Trophoblast cell (in vitro differentiated cells and primary cell): ENCODE measurements around the gene DEDD2.

Experiments used
- DNase-seq, 2 donors: peaks; one replicate each; pipeline ENCODE4 v3.0.0-alpha.2; 2016
- H2AFZ ChIP-seq: 2 replicates; pipeline ENCODE4 v1.6.1; 2013; ENCODE audit warnings: low read length, moderate library complexity, mild to moderate bottlenecking; ENCODE audit not compliant: insufficient read depth, poor library complexity
- H2AK5ac ChIP-seq: 2 replicates; pipeline ENCODE4 v1.6.1; 2013; ENCODE audit warnings: mild to moderate bottlenecking, low read length
- H2BK120ac ChIP-seq: 2 replicates; pipeline ENCODE4 v1.6.1; 2013; ENCODE audit warnings: low read length, mild to moderate bottlenecking, moderate library complexity; ENCODE audit not compliant: insufficient read depth, poor library complexity
- H2BK12ac ChIP-seq: 2 replicates; pipeline ENCODE4 v1.6.1; 2013; ENCODE audit warnings: mild to moderate bottlenecking, low read length, moderate library complexity
- H2BK5ac ChIP-seq: 2 replicates; pipeline ENCODE4 v1.6.1; 2013; ENCODE audit warnings: low read length, low read depth, moderate library complexity, mild to moderate bottlenecking; ENCODE audit not compliant: poor library complexity
- H3K14ac ChIP-seq: 2 replicates; pipeline ENCODE4 v1.6.1; 2013; ENCODE audit warnings: mild to moderate bottlenecking, low read length
- H3K18ac ChIP-seq: 2 replicates; pipeline ENCODE4 v1.6.1; 2013; ENCODE audit warnings: mild to moderate bottlenecking, low read length
- H3K23ac ChIP-seq: 2 replicates; pipeline ENCODE4 v1.6.1; 2013; ENCODE audit warnings: low read length
- H3K27ac ChIP-seq: 2 replicates; pipeline ENCODE4 v1.5.1; 2013; ENCODE audit warnings: low read depth, mild to moderate bottlenecking, inconsistent platforms, low read length, moderate library complexity
- H3K27me3 ChIP-seq: 2 replicates; pipeline ENCODE4 v1.6.1; 2013; ENCODE audit warnings: inconsistent platforms, mild to moderate bottlenecking, low read length, moderate library complexity; ENCODE audit not compliant: insufficient read depth
- H3K36me3 ChIP-seq, 2 experiments: 1 replicate in 1 of 2; 2 replicates in 1 of 2; pipeline ENCODE4 v1.6.1; 2013; ENCODE audit warnings: low read length in 2 of 2, mild to moderate bottlenecking in 2 of 2, moderate library complexity in 1 of 2; ENCODE audit not compliant: insufficient read depth in 2 of 2, control insufficient read depth in 1 of 2
- H3K4ac ChIP-seq: 2 replicates; pipeline ENCODE4 v1.6.1; 2013; ENCODE audit warnings: low read depth, mild to moderate bottlenecking, low read length, moderate library complexity
- H3K4me1 ChIP-seq, 2 experiments: 1 replicate in 1 of 2; 2 replicates in 1 of 2; pipeline ENCODE4 v1.6.1; 2013; ENCODE audit warnings: low read length in 2 of 2, mild to moderate bottlenecking in 2 of 2, moderate library complexity in 1 of 2; ENCODE audit not compliant: insufficient read depth in 2 of 2, control insufficient read depth in 1 of 2
- H3K4me2 ChIP-seq: 2 replicates; pipeline ENCODE4 v1.6.1; 2013; ENCODE audit warnings: inconsistent platforms, mild to moderate bottlenecking, low read length, moderate library complexity
- H3K4me3 ChIP-seq: 2 replicates; pipeline ENCODE4 v1.5.1; 2013; ENCODE audit warnings: mild to moderate bottlenecking, low read depth, low read length, inconsistent platforms
- H3K79me1 ChIP-seq: one replicate; pipeline ENCODE4 v1.6.1; 2013; ENCODE audit warnings: low read length
- H3K79me2 ChIP-seq: 2 replicates; pipeline ENCODE4 v1.6.1; 2013; ENCODE audit warnings: low read length, mild to moderate bottlenecking; ENCODE audit not compliant: control insufficient read depth, insufficient read depth, poor library complexity
- H3K9ac ChIP-seq: 2 replicates; pipeline ENCODE4 v1.6.1; 2013; ENCODE audit warnings: mild to moderate bottlenecking, low read length
- H3K9me3 ChIP-seq: 2 replicates; pipeline ENCODE4 v1.6.1; 2013; ENCODE audit warnings: low read depth, mild to moderate bottlenecking, control low read depth, inconsistent platforms, low read length; ENCODE audit not compliant: insufficient read depth
- H4K12ac ChIP-seq: 2 replicates; pipeline ENCODE4 v1.6.1; 2013; ENCODE audit warnings: low read depth, mild to moderate bottlenecking, low read length, moderate library complexity
- H4K8ac ChIP-seq: 2 replicates; pipeline ENCODE4 v1.6.1; 2013; ENCODE audit warnings: low read depth, mild to moderate bottlenecking, low read length, moderate library complexity
- H4K91ac ChIP-seq: one replicate; pipeline ENCODE4 v1.6.1; 2013; ENCODE audit warnings: low read depth, mild to moderate bottlenecking, low read length, moderate library complexity
- WGBS: extraction: QIAGEN DNeasy Blood & Tissue Kit; methylation state at CpG from one replicate; pipeline ENCODE4 v1.1.7; 2013; ENCODE audit warnings: missing lambda C conversion rate; ENCODE audit not compliant: insufficient read length, insufficient coverage; ENCODE audit errors: extremely low coverage; 5-methylcytosine and 5-hydroxymethylcytosine counted together

Gene DEDD2

DNA sequence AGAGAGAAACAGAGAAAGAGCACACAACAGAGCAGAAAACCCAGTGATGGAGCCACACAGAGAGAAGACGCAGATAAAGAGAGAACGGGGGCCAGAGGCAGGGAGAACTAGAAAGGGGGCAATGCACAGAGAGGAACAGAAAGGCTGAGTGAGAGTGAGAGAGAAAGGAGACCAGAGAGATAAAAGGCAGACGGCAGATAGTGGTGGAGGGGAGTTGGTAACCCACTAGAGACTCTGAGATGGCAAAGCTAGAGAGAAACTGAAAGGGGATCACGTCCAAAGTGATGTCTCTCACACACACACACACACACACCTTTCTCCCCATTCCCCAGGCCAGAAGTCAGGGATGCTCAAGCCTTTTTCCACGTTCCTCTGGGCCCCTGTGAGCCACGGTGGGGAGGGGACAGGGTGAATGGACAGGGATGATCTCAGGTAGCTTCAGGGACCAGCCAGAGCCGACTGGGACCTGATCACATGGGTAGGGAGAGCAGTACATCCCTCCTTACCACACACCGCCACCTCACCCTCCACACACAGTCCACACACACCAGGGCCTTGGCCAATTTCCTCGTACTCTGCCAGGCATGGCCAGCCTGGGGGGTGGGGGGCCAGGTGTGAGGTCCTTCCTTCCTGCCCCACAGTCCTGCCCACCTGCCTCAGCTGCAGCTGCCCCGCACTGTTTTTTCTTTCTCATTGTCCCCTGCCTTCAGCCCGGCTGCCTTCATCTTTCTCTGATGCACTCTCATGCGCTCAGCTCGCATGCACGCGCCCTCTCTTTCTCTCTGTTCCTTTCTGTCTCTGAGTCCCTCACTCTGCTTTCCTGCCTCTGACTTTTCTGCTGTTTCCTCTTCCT is 62.8 kb downstream of the DEDD2 start:
- WGBS, result no CpG with 5 or more reads among the region's 15 CpGs
- Histone ChIP-seq H4K12ac (no peak overlapping the region), H4K91ac (no peak overlapping the region), H2AK5ac (no peak overlapping the region), H3K23ac (no peak overlapping the region), H3K4ac (no peak overlapping the region), H2BK120ac (no peak overlapping the region), H3K79me1 (no peaks in the 10 kb centered on the region), H3K27ac (no peak overlapping the region), H3K9me3 (no peaks in the 10 kb centered on the region), H3K36me3 (no peaks in the 10 kb centered on the region), H3K4me1 (no peaks in the 10 kb centered on the region), H2BK12ac (no peak overlapping the region), H3K18ac (no peak overlapping the region), H3K4me3 (no peak overlapping the region), H4K8ac (no peak overlapping the region), H3K14ac (no peak overlapping the region), H3K4me2 (no peak overlapping the region), H3K79me2 (no peaks in the 10 kb centered on the region), H2BK5ac (no peak overlapping the region), H3K27me3 (no peaks in the 10 kb centered on the region), H3K9ac (no peak overlapping the region), H2AFZ (no peak overlapping the region)
- no peak for DNase-seq

DNA sequence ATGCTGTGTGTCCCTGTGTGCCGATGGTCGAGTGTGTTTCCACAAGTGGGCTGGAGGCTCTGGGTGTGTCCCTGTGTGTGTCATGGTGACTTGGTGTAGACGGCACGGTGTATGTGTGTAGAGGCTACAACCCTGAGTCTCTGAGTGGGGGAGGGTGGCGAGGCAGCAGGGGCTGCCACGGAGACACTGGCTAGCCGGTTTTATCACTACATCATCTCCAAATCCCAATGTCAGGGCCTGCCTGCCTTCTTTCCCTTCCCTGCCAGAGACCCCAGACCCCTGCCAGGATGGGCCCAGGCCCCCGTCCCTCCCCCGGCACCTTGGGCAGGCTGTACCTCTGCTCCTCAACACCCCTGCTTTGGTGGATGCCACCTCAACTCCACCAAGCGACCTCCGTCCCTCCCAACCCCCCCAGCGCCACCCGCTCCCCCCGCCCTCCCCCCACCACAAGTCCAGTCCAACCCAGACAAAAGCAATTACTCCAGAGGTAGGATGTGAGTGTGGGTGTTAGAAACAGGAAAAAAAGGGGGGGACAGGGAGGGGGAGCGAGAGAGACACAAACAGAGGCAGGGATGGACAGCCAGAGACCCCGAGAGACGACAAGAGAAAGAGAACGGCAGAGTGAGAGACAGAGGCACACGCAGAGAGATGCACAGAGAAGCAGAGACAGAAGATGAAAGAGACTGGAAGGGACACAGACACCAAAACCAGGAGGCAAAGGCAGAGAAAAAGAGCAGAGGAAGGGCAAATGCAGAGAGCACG is 63.6 kb downstream of the DEDD2 start:
- no peak overlapping the region for H4K8ac ChIP-seq
- H2AFZ ChIP-seq, result no peak overlapping the region
- H3K9ac ChIP-seq, result no peak overlapping the region
- no peak overlapping the region for H4K12ac ChIP-seq
- no peaks in the 10 kb centered on the region for H3K9me3 ChIP-seq
- H3K27me3 ChIP-seq, result no peaks in the 10 kb centered on the region
- no peak overlapping the region for H3K27ac ChIP-seq
- no peak overlapping the region for H2AK5ac ChIP-seq
- H2BK120ac ChIP-seq, result no peak overlapping the region
- no peak for DNase-seq
- H2BK5ac ChIP-seq, result no peak overlapping the region
- no peaks in the 10 kb centered on the region for H3K79me2 ChIP-seq
- no peaks in the 10 kb centered on the region for H3K4me1 ChIP-seq
- H3K36me3 ChIP-seq, result no peaks in the 10 kb centered on the region
- H3K79me1 ChIP-seq, result no peaks in the 10 kb centered on the region
- no CpG with 5 or more reads among the region's 20 CpGs for WGBS
- no peak overlapping the region for H3K23ac ChIP-seq
- H2BK12ac ChIP-seq, result no peak overlapping the region
- no peak overlapping the region for H3K4ac ChIP-seq
- H3K14ac ChIP-seq, result no peak overlapping the region
- H4K91ac ChIP-seq, result no peak overlapping the region
- no peak overlapping the region for H3K4me2 ChIP-seq
- H3K4me3 ChIP-seq, result no peak overlapping the region
- no peak overlapping the region for H3K18ac ChIP-seq

DNA sequence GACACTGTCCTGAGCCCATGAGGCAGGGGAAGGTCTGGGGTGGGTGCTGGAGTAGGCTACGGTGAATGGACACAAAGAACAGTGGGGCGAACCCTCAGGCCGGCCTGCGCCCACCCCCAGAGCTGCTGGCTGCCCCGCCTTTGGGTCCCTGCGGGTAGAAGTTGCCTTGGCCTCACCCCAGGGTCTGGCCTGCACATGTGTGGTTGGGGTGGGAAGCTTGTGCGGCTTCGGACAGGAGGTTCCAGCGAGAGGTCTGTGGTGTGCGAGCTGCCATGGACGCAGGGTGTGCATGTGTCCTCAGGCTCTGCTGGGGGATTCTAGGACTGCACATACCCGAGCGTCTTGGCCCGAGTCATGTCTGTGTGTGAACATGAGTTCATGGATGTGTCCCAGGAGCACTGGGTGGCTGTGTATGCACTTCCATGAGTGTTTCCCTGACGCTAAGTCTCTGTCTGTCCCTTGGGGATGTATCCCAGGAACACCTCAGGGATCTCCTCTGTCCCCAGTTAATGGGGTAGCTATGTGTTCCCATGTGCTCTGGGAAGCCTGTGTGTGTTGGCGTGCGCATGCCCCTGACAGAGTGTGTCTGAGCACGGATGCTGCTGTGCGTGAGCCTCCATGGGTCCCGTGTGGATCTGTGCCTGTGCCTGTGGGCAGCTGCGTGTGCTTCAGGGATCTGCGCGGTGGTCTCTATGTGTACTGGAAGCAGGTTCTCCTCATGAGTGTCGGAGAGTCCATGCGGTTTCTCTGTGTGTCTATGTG is 64.4 kb downstream of the DEDD2 start:
- no peak overlapping the region for H2BK12ac ChIP-seq
- no peak for DNase-seq
- no peak overlapping the region for H3K23ac ChIP-seq
- WGBS, result no CpG with 5 or more reads among the region's 25 CpGs
- H2AK5ac ChIP-seq, result no peak overlapping the region
- no peak overlapping the region for H3K4me3 ChIP-seq
- no peak overlapping the region for H2BK120ac ChIP-seq
- peaks cover 3% of the 10 kb centered on the region for H3K9me3 ChIP-seq
- no peaks in the 10 kb centered on the region for H3K27me3 ChIP-seq
- no peak overlapping the region for H3K18ac ChIP-seq
- H3K4me1 ChIP-seq, result no peaks in the 10 kb centered on the region
- no peak overlapping the region for H3K14ac ChIP-seq
- no peaks in the 10 kb centered on the region for H3K36me3 ChIP-seq
- H4K12ac ChIP-seq, result no peak overlapping the region
- H3K79me1 ChIP-seq, result no peaks in the 10 kb centered on the region
- no peak overlapping the region for H4K8ac ChIP-seq
- no peaks in the 10 kb centered on the region for H3K79me2 ChIP-seq
- H3K9ac ChIP-seq, result no peak overlapping the region
- H4K91ac ChIP-seq, result no peak overlapping the region
- H3K27ac ChIP-seq, result no peak overlapping the region
- H2AFZ ChIP-seq, result no peak overlapping the region
- no peak overlapping the region for H2BK5ac ChIP-seq
- no peak overlapping the region for H3K4ac ChIP-seq
- H3K4me2 ChIP-seq, result no peak overlapping the region

DNA sequence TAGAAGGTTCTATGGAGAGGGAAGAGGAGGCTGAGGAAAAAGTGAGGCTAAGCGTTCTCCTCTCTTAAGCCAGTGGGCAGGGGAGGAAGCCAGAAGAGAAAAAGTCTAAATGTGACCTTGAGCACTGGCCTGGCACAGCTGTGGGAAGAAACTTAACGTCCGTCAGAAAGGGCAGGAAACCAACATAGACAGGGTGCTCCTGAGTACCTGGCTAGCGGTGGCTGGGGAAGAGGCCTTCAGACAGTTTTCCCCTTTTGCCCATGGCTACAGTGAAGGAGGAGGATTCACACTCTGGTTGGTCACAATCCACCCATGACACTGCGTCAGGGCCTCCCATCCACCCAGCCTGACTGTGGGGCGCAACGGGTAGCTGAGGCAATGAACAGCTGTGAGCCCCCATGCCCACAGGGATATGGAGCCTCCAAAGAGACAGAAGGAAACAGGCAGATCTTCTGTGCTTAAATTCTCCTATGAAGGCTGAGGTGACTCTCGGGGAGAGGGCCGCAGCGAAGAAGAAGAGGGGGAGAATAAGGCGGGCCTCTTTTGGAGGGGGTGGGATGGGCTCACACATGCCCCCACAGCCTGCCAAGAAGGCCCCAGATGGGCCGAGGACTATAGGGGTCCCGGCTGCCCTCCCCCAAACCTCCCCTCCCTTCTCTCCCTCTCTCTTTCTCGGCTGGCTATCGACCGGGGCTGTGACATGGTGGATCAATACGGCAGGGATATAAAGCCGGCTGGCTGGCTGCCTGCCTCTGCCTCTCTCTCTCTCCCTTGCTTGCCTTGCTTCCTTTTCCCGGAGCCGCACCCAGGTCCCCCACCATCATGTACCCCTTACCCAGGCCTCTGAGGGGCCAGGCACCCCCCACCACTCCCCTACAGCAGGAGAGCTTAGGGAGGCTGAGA is 65.4 kb downstream of the DEDD2 start:
- Histone ChIP-seq H4K8ac (no peak overlapping the region), H3K79me1 (no peaks in the 10 kb centered on the region), H3K27ac (no peak overlapping the region), H3K23ac (no peak overlapping the region), H3K4ac (no peak overlapping the region), H3K27me3 (no peaks in the 10 kb centered on the region), H4K91ac (no peak overlapping the region), H3K4me2 (no peak overlapping the region), H2AFZ (no peak overlapping the region), H2AK5ac (no peak overlapping the region), H3K79me2 (no peaks in the 10 kb centered on the region), H4K12ac (no peak overlapping the region), H3K14ac (no peak overlapping the region), H3K4me3 (no peak overlapping the region), H3K18ac (no peak overlapping the region), H3K36me3 (no peaks in the 10 kb centered on the region), H2BK12ac (no peak overlapping the region), H2BK5ac (no peak overlapping the region), H3K9me3 (peaks cover 3% of the 10 kb centered on the region), H3K4me1 (no peaks in the 10 kb centered on the region), H3K9ac (no peak overlapping the region), H2BK120ac (no peak overlapping the region)
- WGBS, result no CpG with 5 or more reads among the region's 20 CpGs
- DNase-seq, result no peak
